Measurements from ENCODE around the gene DIRAS1. TPM values are rescaled to one million over a fixed set of nuclear protein-coding genes. Genes with fewer than 3 reads are reported as not detected.
A peak's percentile ranks its signal among the peaks of the same experiment; 100 is the strongest.

Gene DIRAS1
- total and polyA plus RNA-seq, 2 of the 4 experiments (the other 2 are of a cell fraction) = 1.4 to 10.3 TPM

DNA sequence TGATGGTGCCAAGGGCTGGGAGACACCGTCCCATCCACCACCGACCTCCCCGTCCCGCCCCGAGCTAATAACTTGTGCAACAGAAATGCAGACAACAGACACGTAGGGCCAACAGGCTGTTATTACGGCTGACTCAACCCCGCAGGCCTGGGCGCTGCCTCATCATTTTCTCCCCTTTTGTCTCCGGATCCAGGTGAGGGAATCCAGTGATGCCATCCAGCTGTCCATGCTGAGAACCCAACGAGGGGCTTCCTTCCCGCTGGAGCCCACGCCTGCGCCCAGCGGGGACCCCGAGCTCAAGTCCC, 6.4 kb upstream of the DIRAS1 start:
- H4K20me1 ChIP-seq (ENCODE audit: insufficient read depth, low read length) = no peaks in the 10 kb centered on the region; the same call in 1 of the 2 replicates
- H3K18ac ChIP-seq (ENCODE audit: low read depth, low read length) = no peak overlapping the region
- no TSS peak for BruUV-seq (replicated peaks)
- H3K56ac ChIP-seq (ENCODE audit: extremely low read depth, insufficient read depth, low read length) = no peak overlapping the region
- CTCF ChIA-PET = no interaction called here
- H4K8ac ChIP-seq (ENCODE audit: low read depth in 2 of 2, low read length in 2 of 2) = no peak overlapping the region
- no peak overlapping the region for H2BK5ac ChIP-seq (ENCODE audit: low read depth, low read length, poor library complexity, severe bottlenecking)
- dilution Hi-C loops (cut with HindIII; ENCODE audit: low sequenced_read_pairs, unreplicated experiment) = no loop called here
- 56% methylated on average over 14 of the region's 16 CpGs; no CpG with 5 or more reads in 1 of the 2 experiments for WGBS, 2 experiments (ENCODE audit: extremely low coverage in 2 of 2, insufficient read length in 1 of 2)
- ATAC-seq (ENCODE audit: low read depth) (no peak), DNase-seq (no peak)
- H3K4me2 ChIP-seq (ENCODE audit: low read depth, low read length) = no peak overlapping the region
- H3K14ac ChIP-seq (replicated peaks; ENCODE audit: low read depth, low read length) = no peak overlapping the region
- POLR2A ChIA-PET (ENCODE audit: unreplicated experiment) = no interaction called here
- intact Hi-C loops (cut with micrococcal nuclease) = no loop called here
- in situ Hi-C loops (cut with MboI; ENCODE audit: low sequenced_read_pairs) = no loop called here
- H2AK5ac ChIP-seq (ENCODE audit: low read depth, low read length) = no peak overlapping the region
- H2AK9ac ChIP-seq (replicated peaks; ENCODE audit: low read depth, low read length, poor library complexity) = no peak overlapping the region
- no peak overlapping the region for H3K4ac ChIP-seq (ENCODE audit: low read depth, low read length)
- H2BK120ac ChIP-seq (ENCODE audit: low read depth, low read length) = no peak overlapping the region
- H2AFZ ChIP-seq (replicated peaks; ENCODE audit: low read length, poor library complexity) = no peak overlapping the region
- H3K4me1 ChIP-seq (ENCODE audit: control insufficient read depth, insufficient read depth, low read length) = peaks cover 12% of the 10 kb centered on the region
- H3K36me3 ChIP-seq (ENCODE audit: control insufficient read depth, insufficient read depth, low read length) = no peaks in the 10 kb centered on the region
- H2BK20ac ChIP-seq (ENCODE audit: low read depth, low read length) = no peak overlapping the region
- no peaks in the 10 kb centered on the region for H3K9me3 ChIP-seq (ENCODE audit: control insufficient read depth, insufficient read depth, low read length)
- TF ChIP-seq, protein P1, sequence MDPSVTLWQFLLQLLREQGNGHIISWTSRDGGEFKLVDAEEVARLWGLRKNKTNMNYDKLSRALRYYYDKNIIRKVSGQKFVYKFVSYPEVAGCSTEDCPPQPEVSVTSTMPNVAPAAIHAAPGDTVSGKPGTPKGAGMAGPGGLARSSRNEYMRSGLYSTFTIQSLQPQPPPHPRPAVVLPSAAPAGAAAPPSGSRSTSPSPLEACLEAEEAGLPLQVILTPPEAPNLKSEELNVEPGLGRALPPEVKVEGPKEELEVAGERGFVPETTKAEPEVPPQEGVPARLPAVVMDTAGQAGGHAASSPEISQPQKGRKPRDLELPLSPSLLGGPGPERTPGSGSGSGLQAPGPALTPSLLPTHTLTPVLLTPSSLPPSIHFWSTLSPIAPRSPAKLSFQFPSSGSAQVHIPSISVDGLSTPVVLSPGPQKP (IDR thresholded peaks at IDR 0.05; ENCODE audit: borderline replicate concordance, low read depth, low read length) = no peak
- TF ChIP-seq CEBPB (IDR thresholded peaks at IDR 0.05; ENCODE audit: low read depth, low read length) = 0 out of 2 replicates have a peak, but pooled peaks have one; percentile 20
- TF ChIP-seq MAFK (IDR thresholded peaks at IDR 0.05; ENCODE audit: low read depth, low read length) = peak; percentile 20; the same call in 1 of the 2 replicates
- no peak overlapping the region for H3K23ac ChIP-seq (ENCODE audit: low read depth, low read length)
- no peak overlapping the region for H3K9ac ChIP-seq (ENCODE audit: low read depth, low read length)
- H4K91ac ChIP-seq (ENCODE audit: insufficient read depth, low read depth, low read length) = no peak overlapping the region
- no peak overlapping the region for H3K27ac ChIP-seq (ENCODE audit: insufficient read depth, low read length)
- H3K27me3 ChIP-seq (ENCODE audit: control insufficient read depth, insufficient read depth, low read length) = peaks cover 14% of the 10 kb centered on the region
- no peak overlapping the region for H3K4me3 ChIP-seq (ENCODE audit: insufficient read depth, low read depth, low read length)
- no peak overlapping the region for H2BK15ac ChIP-seq (ENCODE audit: low read depth, low read length)
- H3K79me1 ChIP-seq (ENCODE audit: low read depth in 1 of 2, low read length in 2 of 2) = peaks cover 0 to under 1% of the 10 kb centered on the region in 2 experiments; a peak in 1 of 4 replicates
- no peak overlapping the region for H4K5ac ChIP-seq (ENCODE audit: low read depth, low read length)
- peaks cover 4% of the 10 kb centered on the region; the same call in 1 of the 2 replicates for H3K9me1 ChIP-seq (ENCODE audit: insufficient read depth, low read length)
